Left renal pelvis (tissue), 4 donors: Measurements from ENCODE around the gene FHIT. TPM values are rescaled to one million over a fixed set of nuclear protein-coding genes. Genes with fewer than 3 reads are reported as not detected.

Source experiments
- DNase-seq, 4 donors: peaks; one replicate each; pipeline ENCODE4 v3.0.0-alpha.2; 2013; ENCODE audit warnings: low read depth in 4 of 4, low spot score in 3 of 4
- polyA plus RNA-seq, 4 donors: library from polyadenylated mRNA; unstranded; fragments of 120-200 nt; gene quantifications; one replicate each; pipeline ENCODE4 v1.2.1, GENCODE V29; 2013; ENCODE audit not compliant: insufficient read length in 4 of 4

FHIT gene
- polyA plus RNA-seq, 4 donors, result 5.4 to 30.1 (median 23.5) TPM

- DNase-seq, result no peak
Measured at GRCh38 chr3:60011218-60011617, 1240.0 kb downstream of the FHIT start.

- no peak for DNase-seq
Measured at GRCh38 chr3:60010781-60011180, 1240.5 kb downstream of the FHIT start.

- DNase-seq, result no peak
Measured at GRCh38 chr3:60009931-60010478, 1241.2 kb downstream of the FHIT start.

DNA sequence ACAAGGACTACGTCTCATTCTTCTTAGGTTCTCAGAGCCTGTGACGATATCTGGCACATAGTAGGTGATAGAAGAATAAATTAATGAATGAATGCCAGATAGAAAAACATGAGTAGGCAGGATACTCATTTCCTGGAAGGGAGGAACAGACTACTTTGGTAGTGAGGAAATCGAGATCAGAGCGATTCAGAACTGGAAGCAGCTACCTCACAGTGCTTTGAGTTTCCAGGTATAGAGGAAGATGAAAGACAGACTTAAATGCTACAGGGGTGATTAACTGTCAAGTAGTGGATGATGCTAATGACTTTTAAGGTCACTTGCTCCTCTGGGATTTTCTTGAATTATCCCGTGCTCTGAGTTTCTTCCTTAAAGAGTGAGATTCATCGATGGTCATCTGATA, 1249.9 kb downstream of the FHIT start:
- DNase-seq, result no peak

- no peak for DNase-seq
Measured at GRCh38 chr3:60000311-60001105, 1250.7 kb downstream of the FHIT start.

- DNase-seq, result no peak
Measured at GRCh38 chr3:59998058-59998457, 1253.2 kb downstream of the FHIT start.

DNA sequence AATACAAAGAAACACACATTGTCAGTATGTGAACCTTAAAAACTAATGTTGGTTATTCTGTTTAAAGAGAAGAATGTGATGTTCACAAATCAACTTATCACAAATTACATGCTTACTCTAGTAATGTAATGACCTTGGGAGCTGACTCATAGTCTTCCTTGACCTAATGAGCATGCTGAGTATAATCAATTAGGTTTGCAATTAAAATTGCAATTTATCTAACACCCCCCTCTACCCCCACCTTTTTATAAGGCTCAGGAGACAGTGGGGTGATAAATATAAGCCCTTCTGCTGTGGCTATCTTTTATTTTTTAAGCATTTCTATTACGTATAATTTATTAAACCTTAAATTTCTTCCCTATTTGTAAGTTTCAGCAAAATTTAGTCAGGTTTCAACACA, 1253.7 kb downstream of the FHIT start:
- DNase-seq, result no peak

GRCh38 chr3:59996056-59996455, 1255.2 kb downstream of the FHIT start:
- no peak for DNase-seq

DNA sequence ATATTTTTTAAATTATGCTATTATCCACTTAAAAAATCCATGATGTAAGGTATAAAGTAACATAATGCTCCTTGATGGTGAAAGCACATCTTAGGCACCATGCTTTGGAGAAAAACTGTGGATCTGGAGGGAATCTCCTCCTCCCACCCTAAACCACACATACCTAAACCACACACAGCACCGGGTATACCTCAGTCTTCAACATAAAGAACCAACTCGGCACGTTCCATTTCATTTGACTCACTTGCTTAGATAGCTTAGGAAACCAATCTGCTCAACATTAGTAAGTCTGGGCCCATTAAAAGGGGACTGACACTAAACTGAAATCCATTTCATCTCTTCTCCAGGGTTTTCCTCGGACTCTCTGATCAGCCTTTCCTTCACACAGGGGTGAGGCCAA, 1255.7 kb downstream of the FHIT start:
- no peak for DNase-seq

DNA sequence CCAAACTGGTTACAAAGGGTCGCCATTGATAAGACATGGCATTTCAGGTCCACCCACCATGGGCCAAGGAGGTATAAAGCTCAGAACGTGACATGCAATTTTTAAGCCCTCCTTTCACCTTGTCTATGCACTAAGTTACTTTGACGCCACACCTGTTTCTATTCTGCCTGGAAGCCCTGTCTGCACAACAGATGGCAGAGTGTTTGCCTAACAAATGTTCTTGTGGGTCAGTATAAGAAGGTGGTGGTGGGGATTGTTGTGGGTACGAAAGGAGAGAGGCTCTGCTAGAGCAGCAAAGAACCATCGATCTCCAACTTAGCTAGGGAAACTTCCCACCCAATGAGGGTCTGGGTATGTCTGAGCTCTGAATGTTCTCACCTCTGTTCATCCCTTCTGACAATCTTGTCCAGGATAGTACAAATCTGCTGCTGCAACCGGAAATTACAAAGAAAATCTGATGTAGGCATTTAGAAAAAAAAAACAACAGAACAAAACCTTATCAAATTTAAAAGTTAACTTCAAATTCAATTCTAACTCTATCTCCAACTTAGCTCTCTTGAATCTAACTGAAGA, 1256.4 kb downstream of the FHIT start:
- no peak for DNase-seq

GRCh38 chr3:59992578-59992977, 1258.7 kb downstream of the FHIT start:
- no peak for DNase-seq

GRCh38 chr3:59990915-59991314, 1260.3 kb downstream of the FHIT start:
- DNase-seq, result no peak

DNA sequence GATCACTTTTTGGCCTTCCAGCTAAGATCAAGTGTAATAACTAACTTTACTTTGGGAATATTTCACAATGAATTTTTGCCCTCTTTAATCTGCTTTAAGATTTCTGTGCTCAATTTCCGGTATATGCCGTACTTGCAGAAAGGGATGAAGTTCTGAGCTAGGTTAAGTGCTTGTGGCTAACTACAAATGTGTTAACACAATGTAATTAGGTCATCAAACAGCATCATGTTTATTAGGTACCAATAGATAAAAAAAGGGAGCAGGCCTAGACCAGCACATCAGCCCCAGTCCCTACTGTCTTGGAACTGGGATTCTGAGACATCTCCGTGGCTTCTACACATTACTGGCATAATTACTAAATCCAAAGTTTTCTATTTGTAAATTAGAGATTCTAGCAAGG, 1268.7 kb downstream of the FHIT start:
- DNase-seq, result no peak

DNA sequence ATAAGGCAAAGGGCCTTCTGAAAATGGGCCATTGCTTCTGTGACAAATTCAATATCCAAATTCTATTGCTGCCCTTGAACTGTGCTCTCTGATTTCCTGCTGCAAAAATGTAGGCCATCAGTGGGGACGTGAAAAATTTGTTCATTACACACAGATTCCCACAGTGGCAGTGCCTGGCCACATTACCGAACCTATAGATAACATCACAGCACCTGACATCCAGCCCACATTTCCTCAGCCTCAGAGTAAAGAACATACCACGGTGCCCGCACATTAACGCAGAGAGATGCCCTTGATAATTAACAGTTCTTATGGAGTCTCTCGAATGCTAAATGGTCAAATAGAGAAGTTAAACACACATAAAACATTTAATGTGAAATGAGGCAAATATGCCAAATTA, 1269.9 kb downstream of the FHIT start:
- DNase-seq, result no peak

- no peak for DNase-seq
Measured at GRCh38 chr3:59980576-59980975, 1270.7 kb downstream of the FHIT start.

GRCh38 chr3:59979542-59979941, 1271.7 kb downstream of the FHIT start:
- no peak for DNase-seq

GRCh38 chr3:59978979-59979378, 1272.3 kb downstream of the FHIT start:
- DNase-seq, result no peak

DNA sequence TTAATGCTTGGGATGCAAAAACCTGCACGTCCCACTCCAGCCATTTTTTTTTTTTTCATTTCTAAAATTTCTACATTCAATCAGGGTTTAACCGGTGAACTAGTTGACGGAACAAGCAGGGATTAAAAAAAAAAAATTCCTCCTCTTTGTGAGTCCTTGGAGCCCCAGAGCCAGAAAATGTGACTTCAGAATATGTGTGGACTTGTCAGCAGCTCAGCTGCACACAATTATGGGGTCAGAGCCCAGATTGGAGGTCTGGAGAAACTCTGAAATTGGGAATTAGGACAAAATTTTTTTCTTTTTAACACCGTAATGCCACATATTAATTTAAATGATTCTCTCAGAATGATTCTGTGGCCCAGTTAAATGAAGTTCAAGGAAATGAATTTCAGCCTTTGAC, 1280.5 kb downstream of the FHIT start:
- DNase-seq, result no peak

- no peak for DNase-seq
Measured at GRCh38 chr3:59970376-59970775, 1280.9 kb downstream of the FHIT start.

GRCh38 chr3:59968513-59969045, 1282.7 kb downstream of the FHIT start:
- DNase-seq, result no peak

GRCh38 chr3:59963676-59964075, 1287.6 kb downstream of the FHIT start:
- no peak for DNase-seq

DNA sequence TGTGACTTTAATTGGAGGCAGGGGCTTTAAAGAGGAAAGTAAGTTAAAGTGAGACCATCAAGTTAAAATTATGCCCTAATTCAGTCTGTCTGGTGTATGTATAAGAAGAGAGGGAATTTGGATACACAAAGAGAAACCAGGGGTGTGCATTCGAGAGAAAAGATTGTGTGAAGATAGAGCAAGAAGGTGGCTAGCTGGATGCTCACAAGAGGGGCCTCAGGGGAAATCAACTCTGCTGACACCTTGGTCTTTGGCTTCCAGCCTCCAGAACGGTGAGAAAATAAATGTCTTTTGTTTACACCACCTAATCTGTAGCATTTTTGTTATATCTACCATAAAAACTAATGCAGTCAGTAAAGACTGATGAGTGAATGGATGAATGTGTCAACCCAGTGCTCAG, 1294.1 kb downstream of the FHIT start:
- DNase-seq, result no peak
